BJ (cell line): ENCODE data around the gene CDH18. TPM values are rescaled to one million over a fixed set of nuclear protein-coding genes. Genes with fewer than 3 reads are reported as not detected.

ENCODE experiments used
- CTCF ChIA-PET: fragments of 350-600 bp; formaldehyde crosslinking; extraction: SDS; loops from one replicate; lab custom pipeline; 2021; ENCODE audit warnings: antibody characterized with exemption, inconsistent platforms; lab: Yijun Ruan, JAX
- POLR2A ChIA-PET: fragments of 300-600 bp; sonication (Branson Sonifier 250); formaldehyde crosslinking; extraction: SDS; loops from one replicate; lab custom pipeline; 2021; ENCODE audit warnings: antibody characterized with exemption; lab: Charles Lee
- DNase-seq: peaks from one replicate; pipeline ENCODE4 v3.0.0-alpha.2; 2011; ENCODE audit warnings: low read depth
- H3K27me3 ChIP-seq: 2 replicates; pipeline ENCODE4 v1.6.0; 2011; ENCODE audit warnings: low read length; ENCODE audit not compliant: control insufficient read depth, insufficient read depth
- H3K36me3 ChIP-seq: 2 replicates; pipeline ENCODE4 v1.5.1; 2011; ENCODE audit warnings: low read length; ENCODE audit not compliant: control insufficient read depth, insufficient read depth
- H3K4me3 ChIP-seq: 2 replicates; pipeline ENCODE4 v1.5.1; 2011; ENCODE audit warnings: low read depth, mild to moderate bottlenecking, control low read depth, low read length
- CTCF ChIP-seq: IDR thresholded peaks from 2 replicates; pipeline ENCODE4 v1.5.1; 2011; ENCODE audit warnings: low read depth, mild to moderate bottlenecking, control low read depth, inconsistent platforms, low read length, moderate library complexity; ENCODE audit not compliant: insufficient read depth
- polyA plus RNA-seq: library from polyadenylated mRNA; depleted of rRNA; stranded (reverse); fragments of >200 nt; gene quantifications from 2 replicates; pipeline ENCODE4 v1.2.3, GENCODE V29; 2011

CDH18 gene
- polyA plus RNA-seq, 1 experiment = 0.31 TPM

- H3K4me3 ChIP-seq = peak overlapping the region; percentile 6
These were observed 121.9 kb downstream of the CDH18 start for GRCh38 chr5:19866090-19866450.

GRCh38 chr5:19865336-19866089 is 122.5 kb downstream of the CDH18 start:
- ChIA-PET CTCF (interaction anchor here (0.8 kb wide), 1 partner anchor 18 kb away, joined by 3 read pairs; no protein-coding TSS in a partner anchor), POLR2A (no interaction called here)
- H3K4me3 ChIP-seq = peak overlapping the region; percentile 6
- no peaks in the 10 kb centered on the region for H3K36me3 ChIP-seq
- DNase-seq = no peak
- H3K27me3 ChIP-seq = no peaks in the 10 kb centered on the region
- TF ChIP-seq CTCF = no peak

More at GRCh38 chr5:19866090-19866450, 121.9 kb downstream of the CDH18 start:
- ChIA-PET POLR2A (no interaction called here), CTCF (interaction anchor here (0.8 kb wide), 1 partner anchor 17 kb away, joined by 3 read pairs; no protein-coding TSS in a partner anchor)
- no peaks in the 10 kb centered on the region for H3K36me3 ChIP-seq
- H3K27me3 ChIP-seq = no peaks in the 10 kb centered on the region
- peak; percentile 58 for DNase-seq
- no peak for TF ChIP-seq CTCF

GRCh38 chr5:19862711-19863110 is 125.3 kb downstream of the CDH18 start:
- no peak for DNase-seq
- Histone ChIP-seq H3K27me3 (no peaks in the 10 kb centered on the region), H3K4me3 (no peak overlapping the region), H3K36me3 (no peaks in the 10 kb centered on the region)
- ChIA-PET POLR2A (no interaction called here), CTCF (no interaction called here)
- no peak for TF ChIP-seq CTCF

- no peaks in the 10 kb centered on the region for H3K27me3 ChIP-seq
These were observed 129.0 kb downstream of the CDH18 start for GRCh38 chr5:19859020-19859419.

GRCh38 chr5:19855931-19856330 is 132.1 kb downstream of the CDH18 start:
- Histone ChIP-seq H3K4me3 (no peak overlapping the region), H3K36me3 (no peaks in the 10 kb centered on the region), H3K27me3 (no peaks in the 10 kb centered on the region)
- ChIA-PET POLR2A (no interaction called here), CTCF (no interaction called here)
- peak; percentile 39 for DNase-seq
- no peak for TF ChIP-seq CTCF

More at GRCh38 chr5:19859020-19859419, 129.0 kb downstream of the CDH18 start:
- TF ChIP-seq CTCF = no peak
- ChIA-PET CTCF (no interaction called here), POLR2A (no interaction called here)
- DNase-seq = no peak
- H3K4me3 ChIP-seq = no peak overlapping the region
- no peaks in the 10 kb centered on the region for H3K36me3 ChIP-seq
